Activated CD8-positive, alpha-beta memory T cell treated with anti-CD3 and anti-CD28 coated beads, Interleukin-2, amount 50 U/mL, for 1 hour (primary cell): Measurements from ENCODE around the gene ATP13A3.
"Not testable (repeated sequence)": the region's sequence is repeated elsewhere in the genome, so short reads cannot be mapped to it uniquely, and the experiment has no call there.

ENCODE experiments used
- DNase-seq: peaks from one replicate; pipeline ENCODE4 v3.0.0-alpha.2; 2020; ENCODE audit errors: extremely low read depth

The ATP13A3 gene

GRCh38 chr3:194486540-194487288 is at the start of gene ATP13A3:
ATP13A3 (minus strand) TSS chr3:194487002; CDS start chr3:194462190, 24,812 bp downstream.
- DNase-seq, result peak; percentile 69

GRCh38 chr3:194535199-194535598 is 48.4 kb upstream of the ATP13A3 start:
- DNase-seq, result not testable (repeated sequence)

- DNase-seq, result no peak
Measured at GRCh38 chr3:194534243-194534642, 47.4 kb upstream of the ATP13A3 start.

GRCh38 chr3:194532591-194532990 is 45.8 kb upstream of the ATP13A3 start:
- DNase-seq, result no peak

- DNase-seq, result no peak
Measured at GRCh38 chr3:194527726-194528125, 40.9 kb upstream of the ATP13A3 start.

GRCh38 chr3:194526164-194526563 is 39.4 kb upstream of the ATP13A3 start:
- no peak for DNase-seq

GRCh38 chr3:194522579-194523046 is 35.8 kb upstream of the ATP13A3 start:
- no peak for DNase-seq

GRCh38 chr3:194521510-194522260 is 34.9 kb upstream of the ATP13A3 start:
- DNase-seq, result no peak

GRCh38 chr3:194520682-194521162 is 33.9 kb upstream of the ATP13A3 start:
- DNase-seq, result not testable (repeated sequence)

- not testable (repeated sequence) for DNase-seq
Measured at GRCh38 chr3:194520201-194520600, 33.4 kb upstream of the ATP13A3 start.

- no peak for DNase-seq
Measured at GRCh38 chr3:194518652-194519051, 31.9 kb upstream of the ATP13A3 start.

- DNase-seq, result no peak
Measured at GRCh38 chr3:194517333-194517732, 30.5 kb upstream of the ATP13A3 start.

- DNase-seq, result no peak
Measured at GRCh38 chr3:194514626-194515025, 27.8 kb upstream of the ATP13A3 start.

GRCh38 chr3:194512895-194513601 is 26.2 kb upstream of the ATP13A3 start:
- no peak for DNase-seq

GRCh38 chr3:194508491-194509453 is 22.0 kb upstream of the ATP13A3 start:
- DNase-seq, result no peak

GRCh38 chr3:194507571-194507970 is 20.8 kb upstream of the ATP13A3 start:
- no peak for DNase-seq

- DNase-seq, result no peak
Measured at GRCh38 chr3:194505791-194506415, 19.1 kb upstream of the ATP13A3 start.

GRCh38 chr3:194504861-194505260 is 18.1 kb upstream of the ATP13A3 start:
- DNase-seq, result no peak

GRCh38 chr3:194504146-194504545 is 17.3 kb upstream of the ATP13A3 start:
- DNase-seq, result no peak

GRCh38 chr3:194503081-194503531 is 16.3 kb upstream of the ATP13A3 start:
- DNase-seq, result no peak
